ENCODE measurements around the gene TLE6.
"Not testable (repeated sequence)": the region's sequence is repeated elsewhere in the genome, so short reads cannot be mapped to it uniquely, and the experiment has no call there.

Gene TLE6

DNA sequence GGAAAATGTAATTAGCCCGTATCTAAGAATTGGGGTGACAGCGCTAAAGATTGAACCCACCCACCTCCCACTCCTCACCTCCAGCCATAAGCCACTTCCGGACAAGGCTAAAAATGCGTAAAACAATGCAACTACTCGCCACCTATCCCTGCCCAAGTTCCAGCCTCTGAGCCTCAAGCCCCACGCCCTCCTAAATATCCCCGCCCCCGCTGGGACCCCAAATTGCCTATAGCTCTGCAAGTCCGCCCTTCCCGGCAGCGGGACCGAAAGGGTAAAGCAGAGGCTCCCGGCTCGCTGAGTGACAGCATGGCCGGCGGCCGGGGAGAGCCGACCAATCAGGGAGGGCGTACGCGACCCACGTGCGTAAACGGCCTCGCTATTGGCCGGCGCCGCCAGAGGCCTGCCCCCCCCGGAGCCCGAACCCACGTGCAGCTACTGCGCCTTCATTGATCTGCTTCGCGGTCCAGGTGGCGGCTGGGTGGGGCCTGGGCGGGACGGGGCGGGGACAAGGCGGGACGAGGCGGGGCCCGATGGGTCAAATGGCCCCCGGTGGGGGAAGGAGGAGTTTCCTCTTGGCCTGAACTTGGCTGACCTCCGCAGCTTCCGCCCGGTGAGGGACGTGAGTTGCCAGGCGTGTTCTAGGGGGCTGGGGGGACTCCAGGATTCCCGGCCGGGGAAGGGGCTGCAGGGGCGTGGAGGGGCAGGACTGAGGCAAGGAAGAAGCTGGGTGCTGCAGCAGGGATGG, at the start of gene TLE6:
Gene TLE6, plus strand, starts transcription at position 564 of the 745 bp plus-strand sequence. CDS start 670 bp downstream, outside the sequence.
- peak; percentile 95 to 97 for DNase-seq

DNA sequence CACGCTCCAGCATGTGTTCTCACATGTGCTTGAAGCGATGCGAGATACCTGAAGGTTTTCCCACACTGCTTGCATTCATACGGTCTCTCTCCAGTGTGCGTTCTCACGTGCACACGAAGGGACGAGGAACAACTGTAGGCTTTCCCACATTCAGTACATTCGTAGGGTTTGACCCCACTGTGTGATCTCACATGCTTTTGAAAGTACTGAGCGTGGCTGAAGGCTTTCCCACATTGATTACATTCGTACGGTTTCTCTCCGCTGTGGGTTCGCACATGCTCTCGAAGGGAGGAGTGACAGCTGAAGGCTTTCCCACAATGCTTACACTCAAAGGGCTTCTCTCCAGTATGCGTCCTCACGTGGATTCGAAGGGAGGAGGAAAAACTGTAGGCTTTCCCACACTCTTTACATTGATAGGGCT, 43.9 kb upstream of the TLE6 start:
- no peak for DNase-seq

DNA sequence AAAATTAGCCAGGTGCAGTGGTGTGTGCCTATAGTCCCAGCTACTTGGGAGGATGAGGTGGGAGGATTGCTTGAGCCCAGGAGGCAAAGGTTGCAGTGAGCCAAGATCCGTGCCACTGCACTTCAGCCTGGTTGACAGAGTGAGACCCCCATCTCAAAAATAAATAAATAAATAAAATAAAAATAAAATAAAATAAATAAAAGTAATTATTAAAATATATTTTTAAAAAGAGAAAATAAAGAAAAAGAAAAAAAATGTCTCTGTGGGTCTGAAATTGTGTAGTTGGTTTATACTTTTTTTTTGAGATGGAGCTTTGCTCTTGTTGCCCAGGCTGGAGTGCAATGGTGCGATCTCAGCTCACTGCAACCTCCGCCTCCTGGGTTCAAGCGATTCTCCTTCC, 41.5 kb upstream of the TLE6 start:
- DNase-seq = not testable (repeated sequence)

DNA sequence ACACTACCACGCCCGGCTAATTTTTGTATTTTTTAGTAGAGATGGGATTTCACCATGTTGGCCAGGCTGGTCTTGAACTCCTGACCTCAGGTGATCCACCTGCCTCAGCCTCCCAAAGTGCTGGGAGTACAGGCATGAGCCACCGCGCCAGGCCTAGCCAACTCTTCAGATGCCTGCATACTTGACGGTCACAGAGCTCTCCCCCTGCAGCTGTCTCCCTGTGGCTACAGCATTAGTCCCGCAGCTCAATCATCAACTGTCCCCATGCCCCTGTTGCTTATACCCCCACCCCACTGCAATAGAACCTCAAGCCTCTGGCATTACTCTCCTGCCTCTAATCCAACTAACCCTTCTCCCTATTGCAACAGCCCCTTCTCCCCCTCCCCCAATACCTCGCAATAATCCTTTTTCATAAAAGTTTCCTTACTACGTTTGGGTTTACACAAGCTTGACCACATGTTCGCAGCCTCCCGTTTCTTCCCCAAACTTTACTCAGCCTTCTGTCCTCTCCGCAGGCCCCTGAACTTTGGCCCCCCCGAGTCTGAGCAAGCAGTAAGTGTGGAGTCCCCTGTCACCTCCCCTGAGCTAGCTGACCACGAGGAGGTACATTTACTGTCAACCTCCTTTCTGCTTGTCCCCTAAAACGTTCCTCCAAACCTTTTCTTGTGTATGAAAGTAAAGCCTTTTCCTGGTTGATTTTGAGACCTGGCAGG, 34.3 kb upstream of the TLE6 start:
- DNase-seq = no peak

DNA sequence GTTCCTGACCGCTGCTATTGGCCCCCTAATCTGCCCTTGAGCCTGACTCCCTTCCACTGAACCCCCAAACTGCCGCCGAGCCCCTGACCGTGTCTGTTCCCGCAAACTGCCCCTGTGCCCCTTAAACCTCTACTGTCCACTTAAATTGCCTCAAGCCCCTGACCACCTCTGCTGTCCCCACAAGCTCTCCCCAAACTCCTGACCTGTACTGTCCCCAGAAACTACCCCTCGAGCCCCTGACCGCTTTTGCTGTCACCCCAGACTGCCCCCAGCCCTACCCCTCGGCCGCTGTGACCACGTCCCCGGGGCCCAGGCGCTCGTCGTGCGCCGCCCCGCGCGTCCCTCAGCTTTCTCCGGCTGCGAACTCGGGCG, 33.0 kb upstream of the TLE6 start:
- DNase-seq = no peak

DNA sequence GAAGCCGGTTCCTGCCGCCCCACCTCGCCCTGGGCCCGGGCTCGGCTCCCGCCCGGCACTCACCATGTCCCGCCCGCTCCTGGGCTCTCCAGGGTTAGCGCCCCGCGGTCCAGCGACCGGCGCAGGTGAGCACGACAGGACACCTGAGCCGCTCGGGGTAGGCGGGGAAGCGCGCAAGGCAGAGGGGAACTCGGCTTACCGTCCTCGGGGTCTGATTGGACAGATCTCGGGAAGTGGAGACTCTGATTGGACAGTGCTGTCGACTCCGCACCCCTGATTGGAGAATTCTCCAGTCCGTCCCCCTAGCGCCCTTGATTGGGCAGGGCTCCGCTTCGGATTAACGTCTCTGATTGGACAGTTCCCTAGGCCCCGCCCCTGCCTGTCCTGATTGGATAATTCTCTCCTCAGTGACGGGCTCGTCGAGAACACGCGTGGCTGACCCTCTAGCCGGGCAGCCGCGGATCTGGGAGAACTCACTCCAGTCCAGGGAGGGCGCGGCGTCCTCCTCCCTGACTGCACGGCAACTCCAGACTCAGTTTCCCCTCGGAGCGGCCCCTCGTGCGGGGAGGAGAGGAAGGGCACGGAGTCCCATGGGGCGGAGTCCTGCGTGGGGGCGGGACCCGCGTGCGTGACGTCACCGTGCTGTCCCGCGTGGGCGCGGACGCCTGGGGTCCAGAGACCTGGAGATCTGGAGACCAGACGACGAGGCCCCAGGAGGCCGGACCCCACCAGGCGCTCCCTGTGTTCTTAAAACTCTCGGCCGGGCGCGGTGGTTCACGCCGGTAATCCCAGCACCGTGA, 32.4 kb upstream of the TLE6 start, which contains the start of gene ZNF77:
Gene ZNF77, minus strand, starts transcription at position 197 of the 800 bp plus-strand sequence. Its CDS starts 131 bp downstream, at position 66.
- DNase-seq = peak; percentile 99

DNA sequence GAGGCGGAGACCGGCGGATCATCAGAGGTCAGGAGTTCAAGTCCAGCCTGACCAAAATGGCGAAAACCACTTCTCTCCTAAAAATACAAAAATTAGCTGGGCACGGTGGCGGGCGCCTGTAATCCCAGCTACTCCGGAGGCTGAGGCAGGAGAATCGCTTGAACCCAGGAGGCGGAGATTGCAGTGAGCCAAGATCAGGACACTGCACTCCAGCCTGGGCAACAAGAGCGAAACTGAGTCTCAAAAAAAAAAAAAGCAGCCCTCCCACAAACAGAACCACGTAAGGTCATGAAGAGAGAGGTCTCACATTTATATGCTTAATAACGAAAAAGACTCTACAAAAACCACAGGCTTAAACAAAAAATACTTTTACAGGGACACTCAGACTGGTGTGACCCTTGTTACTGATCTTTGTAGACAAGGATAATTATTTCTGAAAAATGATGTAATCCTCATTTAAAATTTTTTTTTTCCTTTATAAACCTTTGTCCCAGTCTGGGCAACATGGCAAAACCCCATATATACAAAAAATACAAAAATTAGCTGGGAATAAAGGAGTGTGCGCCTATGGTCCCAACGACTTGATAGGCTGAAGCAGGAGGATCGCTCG, 31.7 kb upstream of the TLE6 start:
- DNase-seq = no peak

DNA sequence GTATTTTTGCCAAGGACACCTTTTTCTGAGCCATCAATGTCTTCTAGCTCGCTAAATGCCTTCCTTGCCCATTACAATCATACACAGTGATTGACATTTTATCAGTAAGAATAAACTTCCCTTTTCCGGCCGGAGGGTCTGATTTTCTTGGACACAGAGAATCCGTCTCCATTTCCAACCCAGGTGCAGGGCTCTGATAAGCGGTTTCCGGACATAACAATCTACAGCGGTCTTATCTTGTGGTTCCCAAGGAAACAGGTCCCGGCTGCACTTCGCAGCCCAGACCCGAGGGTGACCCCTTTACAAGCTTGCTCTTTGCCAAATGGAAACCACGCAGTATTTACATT, 27.5 kb upstream of the TLE6 start:
- DNase-seq = no peak

DNA sequence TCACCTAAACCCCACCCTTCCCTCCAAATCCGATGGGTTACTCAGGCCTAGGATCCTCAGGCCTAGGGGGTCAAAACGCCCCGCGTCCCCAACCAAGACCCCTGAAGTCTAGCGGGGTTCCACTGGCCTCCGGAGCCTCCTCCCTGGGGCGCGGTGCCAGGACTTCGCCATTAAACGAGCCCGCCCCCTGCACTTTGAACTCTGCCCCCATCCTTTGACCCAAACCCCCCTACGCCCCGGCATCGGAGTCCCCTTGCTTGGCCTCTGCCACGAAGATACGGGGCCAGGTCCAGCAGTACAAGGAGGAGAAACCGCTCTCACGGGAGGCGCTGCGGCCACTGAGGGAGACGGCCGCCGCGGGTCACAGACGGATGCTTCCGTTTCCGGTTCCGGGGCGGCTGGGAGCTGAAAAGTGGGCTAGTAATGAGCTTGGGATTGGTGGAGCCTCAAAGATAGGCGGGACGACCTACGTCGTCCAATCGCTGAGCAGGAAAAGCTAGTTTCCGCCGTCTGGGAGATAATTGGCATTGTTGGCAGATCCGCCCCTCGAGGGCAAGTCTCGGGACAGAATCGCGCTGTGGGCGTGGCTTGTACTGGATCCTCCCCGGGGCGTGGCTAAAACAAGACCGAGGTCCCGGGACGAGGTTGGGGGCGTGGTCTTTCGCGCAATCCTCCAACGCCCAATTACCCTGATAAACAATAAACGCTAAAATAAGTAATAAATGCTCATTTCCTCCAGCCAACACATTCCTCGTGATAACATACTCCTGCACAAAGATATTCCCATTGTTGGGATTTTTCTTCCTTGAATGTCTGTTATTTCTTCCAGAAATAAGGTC, 26.9 kb upstream of the TLE6 start:
- peak; percentile 100 for DNase-seq

DNA sequence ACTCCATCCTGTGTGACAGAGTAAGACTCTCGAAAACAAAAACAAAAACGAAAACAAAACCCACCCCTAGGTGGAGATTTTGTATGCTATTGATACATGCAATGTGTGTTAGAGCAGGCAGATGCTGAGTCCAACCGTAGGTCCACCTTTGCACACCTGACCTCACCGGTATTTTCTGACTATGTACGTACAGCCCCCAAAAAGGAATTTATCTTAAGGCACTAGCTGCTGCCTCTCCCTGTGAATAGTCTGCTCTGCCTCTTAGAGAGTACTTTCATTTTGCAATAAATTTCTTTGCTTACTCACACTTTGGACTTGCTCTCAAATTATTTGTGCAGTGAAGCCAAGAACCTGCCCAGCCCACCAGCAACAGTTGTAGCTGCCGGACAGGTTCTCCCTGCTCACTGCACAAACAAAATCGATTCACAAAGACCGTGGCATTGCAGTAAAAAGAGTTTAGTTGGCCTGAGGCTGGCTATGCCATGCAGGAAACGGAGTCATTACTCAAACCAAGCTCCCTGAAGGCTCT, 24.3 kb upstream of the TLE6 start:
- DNase-seq = no peak

DNA sequence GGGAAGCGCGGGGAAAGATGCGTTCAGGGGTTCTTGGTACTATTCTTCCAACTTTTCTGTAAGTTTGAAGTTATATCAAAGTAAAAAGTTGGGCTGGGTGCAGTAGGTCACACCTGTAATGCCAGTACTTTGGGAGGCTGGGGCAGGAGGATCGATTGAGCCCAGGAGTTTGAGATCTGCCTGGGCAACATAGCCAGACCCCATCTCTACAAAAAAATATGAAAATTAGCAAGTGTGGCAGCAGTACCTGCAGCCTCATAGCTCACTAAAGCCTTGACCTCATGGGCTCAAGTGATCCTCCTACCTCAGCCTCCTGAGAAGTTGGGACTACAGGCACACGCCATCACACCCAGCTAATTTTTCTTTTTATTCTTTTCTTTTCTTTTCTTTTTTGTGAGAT, 20.2 kb upstream of the TLE6 start:
- DNase-seq = no peak

DNA sequence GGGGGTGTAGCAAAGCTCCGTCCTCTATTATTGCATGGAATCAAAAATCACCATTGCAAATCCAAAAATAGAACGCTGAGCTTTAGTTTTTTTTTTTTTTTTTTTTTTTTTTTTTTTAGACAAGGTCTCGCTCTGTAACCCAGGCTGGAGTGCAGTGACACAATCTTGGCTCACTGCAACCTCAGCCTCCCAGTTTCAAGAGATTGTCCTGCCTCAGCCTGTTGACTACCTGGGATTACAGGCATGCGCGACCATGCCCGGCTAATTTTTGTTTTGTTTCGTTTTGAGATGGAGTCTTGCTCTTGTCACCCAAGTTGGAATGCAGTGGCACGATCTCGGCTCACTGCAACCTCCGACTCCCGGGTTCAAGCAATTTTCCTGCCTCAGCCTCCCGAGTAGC, 17.2 kb upstream of the TLE6 start:
- no peak for DNase-seq

DNA sequence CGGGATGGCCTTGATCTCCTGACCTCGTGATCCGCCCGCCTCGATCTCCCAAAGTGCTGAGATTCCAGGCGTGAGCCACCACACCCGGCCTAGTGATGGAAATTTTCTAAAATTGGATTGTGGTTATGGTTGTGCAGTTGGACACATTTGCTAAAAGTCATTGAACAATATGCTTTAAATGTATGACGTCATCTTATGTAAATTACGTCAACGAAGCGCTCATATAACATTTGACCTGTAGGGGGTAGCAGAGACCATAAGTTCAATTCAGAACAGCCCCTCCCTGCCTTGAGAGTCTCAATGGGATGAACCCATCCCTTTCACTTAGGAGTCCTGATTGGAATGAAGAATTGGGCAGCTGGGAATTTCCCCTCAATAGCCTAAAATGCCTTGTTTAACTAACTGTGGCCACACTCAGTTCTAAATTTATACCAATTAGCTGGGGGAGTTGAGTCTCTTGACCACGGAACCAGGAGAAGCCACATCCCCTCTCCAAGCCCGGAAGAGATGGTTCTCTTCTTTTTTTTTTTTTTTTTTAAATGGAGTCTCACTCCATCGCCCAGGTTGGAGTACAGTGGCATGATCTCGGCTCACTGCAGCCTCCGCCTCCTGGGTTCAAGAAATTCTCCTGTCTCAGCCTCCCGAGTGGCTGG, 15.2 kb upstream of the TLE6 start:
- DNase-seq = peak; percentile 51 to 87

DNA sequence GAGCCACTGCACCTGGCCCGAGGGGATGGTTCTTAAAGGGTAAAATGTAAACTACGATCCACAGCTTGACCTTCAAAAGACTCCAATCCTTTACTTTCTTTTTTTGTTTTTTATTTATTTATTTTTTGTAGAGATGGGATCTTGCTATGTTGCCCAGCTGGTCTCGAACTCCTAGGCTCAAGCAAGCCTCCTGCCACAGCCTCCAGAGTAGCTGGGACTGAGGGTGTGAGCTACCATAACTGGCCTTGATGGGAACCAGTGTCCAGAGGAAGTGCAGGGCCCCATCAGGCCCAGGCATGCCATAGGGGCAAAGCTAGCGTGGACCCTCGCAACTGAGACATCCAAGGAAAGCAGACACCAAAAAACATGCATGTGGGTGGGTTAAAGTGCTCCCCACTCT, 14.2 kb upstream of the TLE6 start:
- no peak for DNase-seq

DNA sequence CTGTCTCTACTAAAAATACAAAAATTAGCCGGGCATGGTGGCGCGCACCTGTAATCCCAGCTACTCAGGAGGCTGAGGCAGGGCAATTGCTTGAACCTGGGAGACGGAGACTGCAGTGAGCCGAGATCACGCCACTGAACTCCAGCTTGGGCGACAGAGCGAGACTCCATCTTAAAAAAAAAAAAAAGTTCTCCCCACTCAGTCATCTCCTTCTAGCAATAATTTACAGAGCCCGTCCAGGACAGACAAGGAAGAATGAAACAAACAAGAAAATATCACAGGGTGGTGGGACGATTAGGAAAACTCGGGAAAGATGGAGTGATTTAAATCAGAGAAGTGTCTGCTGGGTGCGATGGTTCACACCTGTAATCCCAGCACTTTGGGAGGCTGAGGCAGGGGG, 13.7 kb upstream of the TLE6 start:
- not testable (repeated sequence) for DNase-seq

DNA sequence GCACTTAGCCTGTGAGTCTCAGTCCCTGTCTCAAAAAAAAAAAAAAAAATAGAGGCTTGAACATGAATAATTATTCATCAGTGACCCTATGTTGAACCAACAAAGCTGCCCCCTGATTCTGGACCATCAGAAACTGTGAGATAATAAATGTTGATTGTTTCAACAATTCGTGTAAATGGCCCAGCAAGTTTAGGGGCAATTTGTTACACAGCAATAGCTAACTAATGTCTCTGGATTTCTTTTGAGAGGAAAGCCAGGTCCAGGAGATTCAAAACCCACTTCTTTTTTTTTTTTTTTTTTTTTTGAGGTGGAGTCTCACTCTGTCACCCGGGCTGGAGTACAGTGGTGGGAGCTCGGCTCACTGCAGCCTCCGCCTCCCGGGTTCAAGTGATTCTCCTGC, 12.5 kb upstream of the TLE6 start:
- no peak for DNase-seq

DNA sequence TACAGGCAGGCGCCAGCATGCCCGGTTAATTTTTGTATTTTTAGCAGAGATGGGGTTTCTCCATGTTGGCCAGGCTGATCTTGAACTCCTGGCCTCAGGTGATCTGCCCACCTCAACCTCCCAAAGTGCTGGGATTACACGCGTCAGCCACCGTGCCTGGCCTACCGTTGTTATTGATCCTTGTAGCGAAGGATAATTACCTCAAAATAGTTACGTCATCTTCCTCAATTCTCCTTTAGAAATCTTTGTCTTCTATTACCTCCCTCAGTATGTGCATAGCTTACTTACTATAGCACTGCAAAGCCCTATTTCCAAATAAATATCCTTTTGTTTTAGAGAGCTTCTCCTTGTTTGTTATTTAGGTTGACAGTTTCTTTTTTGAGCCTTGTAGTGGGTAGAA, 9.4 kb upstream of the TLE6 start:
- no peak for DNase-seq

DNA sequence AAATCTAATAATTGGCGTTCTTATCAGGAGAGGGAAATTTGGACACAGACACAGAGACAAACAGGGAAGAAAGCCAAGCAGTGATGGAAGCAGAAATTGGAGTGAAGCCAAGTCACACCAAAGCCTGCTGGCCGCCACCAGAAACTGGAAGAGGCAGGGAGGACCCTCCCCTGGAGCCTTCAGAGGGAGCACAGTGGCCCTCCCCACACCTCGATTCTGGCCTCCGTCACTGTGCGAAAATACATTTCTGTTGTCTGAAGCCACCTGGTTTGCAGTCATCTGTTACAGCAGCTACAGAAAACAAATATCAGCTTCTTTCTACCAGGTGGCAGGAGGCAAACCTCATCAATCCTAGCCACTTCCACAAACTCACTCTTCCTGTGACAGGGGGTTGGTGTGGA, 8.3 kb upstream of the TLE6 start:
- DNase-seq = peak in 1 of 2 donors; percentile 16

DNA sequence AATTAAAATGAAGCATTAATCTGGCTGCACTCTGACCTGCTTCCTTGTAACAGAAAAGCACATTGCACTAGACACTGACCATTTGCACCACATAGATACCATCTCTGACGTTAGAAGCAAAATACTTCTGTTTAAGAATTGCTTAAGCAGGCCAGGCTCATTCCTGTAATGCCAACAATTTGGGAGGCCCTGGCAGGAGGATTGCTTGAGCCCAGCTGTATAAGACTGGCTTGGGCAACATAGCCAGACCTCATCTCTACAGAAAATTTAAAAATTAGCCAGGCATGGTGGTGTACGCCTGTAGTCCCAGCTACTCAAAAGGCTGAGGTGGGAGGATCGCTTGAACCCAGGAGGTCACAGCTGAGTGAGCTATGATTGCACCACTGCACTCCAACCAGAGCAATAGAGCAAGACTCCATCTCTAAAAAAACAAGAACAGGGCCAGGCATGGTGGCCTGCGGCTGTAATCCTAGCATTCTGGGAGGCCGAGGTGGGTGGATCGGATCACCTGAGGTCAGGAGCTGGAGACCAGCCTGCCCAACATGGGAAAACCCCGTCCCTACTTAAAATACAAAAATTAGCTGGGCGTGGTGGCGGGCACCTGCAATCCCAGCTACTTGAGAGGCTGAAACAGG, 7.0 kb upstream of the TLE6 start:
- DNase-seq = no peak

DNA sequence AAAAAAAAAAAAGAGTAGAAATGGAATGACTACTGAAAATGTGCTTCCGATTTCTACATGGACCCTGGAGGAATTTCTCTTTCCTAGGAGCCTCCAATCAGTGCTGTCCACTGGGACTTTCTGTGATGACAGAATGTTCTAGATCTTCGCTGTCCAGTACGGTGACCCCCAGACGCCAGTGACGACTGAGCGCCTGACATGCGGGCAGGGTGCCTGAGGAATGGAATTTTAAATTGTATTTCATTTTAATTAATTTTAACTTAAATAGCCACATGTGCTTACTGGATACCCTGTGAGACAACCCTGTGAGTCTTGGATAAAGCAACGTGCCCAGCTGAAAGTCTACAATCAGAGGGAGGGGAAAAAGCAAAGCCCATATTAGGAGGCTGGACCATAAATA, 4.1 kb upstream of the TLE6 start:
- no peak for DNase-seq

All from CD4-positive, alpha-beta T cell treated with Interleukin-4 for 1 hour (primary cell).